GM12891 (cell line): ENCODE data around the gene CELF2.

ENCODE experiments used
- DNase-seq: peaks from one replicate; pipeline ENCODE4 v3.0.0; 2011; ENCODE audit warnings: low spot score; ENCODE audit not compliant: insufficient read length
- FAIRE-seq: peaks from 2 replicates; lab custom pipeline; 2011; peaks lifted over from hg19 to GRCh38; lab: Jason Lieb, UNC
- PAX5 ChIP-seq: IDR thresholded peaks from 2 replicates; pipeline ENCODE4 v1.6.1; 2011; ENCODE audit warnings: low read length, moderate library complexity, mild to moderate bottlenecking; ENCODE audit not compliant: insufficient read depth, severe bottlenecking
- POLR2A ChIP-seq: IDR thresholded peaks from 2 replicates; pipeline ENCODE4 v1.6.1; 2011; ENCODE audit warnings: low read depth, low read length, control low read depth
- POLR2AphosphoS5 ChIP-seq: IDR thresholded peaks from 2 replicates; pipeline ENCODE4 v1.6.1; 2011; ENCODE audit warnings: low read depth, low read length, control low read depth
- POU2F2 ChIP-seq: IDR thresholded peaks from 2 replicates; pipeline ENCODE4 v1.6.1; 2011; ENCODE audit warnings: low read depth, mild to moderate bottlenecking, control low read depth, low read length, moderate library complexity
- SPI1 ChIP-seq: IDR thresholded peaks from 2 replicates; pipeline ENCODE4 v1.6.1; 2011; ENCODE audit warnings: low read depth, low read length, control low read depth
- TAF1 ChIP-seq: IDR thresholded peaks from 2 replicates; pipeline ENCODE4 v1.6.1; 2011; ENCODE audit warnings: low read depth, low read length, control low read depth

Gene CELF2

GRCh38 chr10:11311027-11311426, 293.4 kb downstream of the CELF2 start:
- TF ChIP-seq SPI1, result no peak
- no peak for TF ChIP-seq POLR2A
- TF ChIP-seq PAX5, result no peak
- no peak for TF ChIP-seq TAF1
- no peak for TF ChIP-seq POU2F2
- TF ChIP-seq POLR2AphosphoS5, result no peak
- FAIRE-seq (no peak), DNase-seq (no peak)

GRCh38 chr10:11313463-11313862, 295.8 kb downstream of the CELF2 start:
- no peak for FAIRE-seq
- DNase-seq, result no peak
- TF ChIP-seq POLR2AphosphoS5 (no peak), POU2F2 (no peak), PAX5 (no peak), POLR2A (no peak), SPI1 (no peak), TAF1 (no peak)

- FAIRE-seq, result no peak
- TF ChIP-seq SPI1 (no peak), POLR2A (no peak), POLR2AphosphoS5 (no peak), TAF1 (no peak), PAX5 (no peak), POU2F2 (no peak)
- DNase-seq, result no peak
Observed at GRCh38 chr10:11317936-11318670, 300.4 kb downstream of the CELF2 start.

GRCh38 chr10:11318826-11319598, 301.3 kb downstream of the CELF2 start:
- FAIRE-seq, result no peak
- no peak for DNase-seq
- TF ChIP-seq PAX5 (no peak), POLR2AphosphoS5 (peak; percentile 38; the same call in 1 of the 2 replicates)

- DNase-seq (no peak), FAIRE-seq (no peak)
- TF ChIP-seq POLR2AphosphoS5 (no peak), POLR2A (no peak; the same call in 1 of the 2 replicates), TAF1 (no peak), POU2F2 (no peak), SPI1 (no peak), PAX5 (no peak)
Observed at GRCh38 chr10:11319990-11320602, 302.4 kb downstream of the CELF2 start.

GRCh38 chr10:11320809-11321520, 303.3 kb downstream of the CELF2 start:
- no peak for TF ChIP-seq TAF1
- TF ChIP-seq POU2F2, result no peak
- TF ChIP-seq PAX5, result no peak
- TF ChIP-seq SPI1, result no peak
- no peak for TF ChIP-seq POLR2A
- no peak for TF ChIP-seq POLR2AphosphoS5
- DNase-seq (no peak), FAIRE-seq (peak; percentile 5)

- TF ChIP-seq TAF1, result no peak
- TF ChIP-seq POU2F2, result no peak
- TF ChIP-seq SPI1, result no peak
- peak; percentile 49; the same call in 1 of the 2 replicates for TF ChIP-seq POLR2AphosphoS5
- no peak for FAIRE-seq
- no peak for DNase-seq
Observed at GRCh38 chr10:11322698-11323097, 305.0 kb downstream of the CELF2 start.

GRCh38 chr10:11324761-11325321, 307.2 kb downstream of the CELF2 start:
- FAIRE-seq (no peak), DNase-seq (no peak)
- peak; percentile 41; the same call in 1 of the 2 replicates for TF ChIP-seq POLR2AphosphoS5
- no peak for TF ChIP-seq SPI1

- FAIRE-seq, result no peak
- no peak for DNase-seq
- no peak for TF ChIP-seq TAF1
- TF ChIP-seq POU2F2, result no peak
- TF ChIP-seq SPI1, result no peak
- TF ChIP-seq PAX5, result no peak
- TF ChIP-seq POLR2AphosphoS5, result no peak
- TF ChIP-seq POLR2A, result no peak
Observed at GRCh38 chr10:11325817-11326216, 308.1 kb downstream of the CELF2 start.
